Suprapubic skin (tissue), 4 donors: ENCODE measurements around the gene TIMP1.
"Not testable (repeated sequence)": the region's sequence is repeated elsewhere in the genome, so short reads cannot be mapped to it uniquely, and the experiment has no call there.

Source experiments
- EP300 ChIP-seq: sonication (generic); formaldehyde crosslinking; IDR thresholded peaks from one replicate; pipeline ENCODE4 v1.6.1; 2017; ENCODE audit warnings: antibody characterized with exemption
- POLR2A ChIP-seq, 2 donors: fragments of 450-650 bp; IDR thresholded peaks; one replicate each; pipeline ENCODE4 v1.6.1; 2017; ENCODE audit warnings: antibody characterized with exemption in 2 of 2, mild to moderate bottlenecking in 2 of 2, moderate library complexity in 2 of 2
- POLR2AphosphoS5 ChIP-seq, 3 donors: sonication (generic); formaldehyde crosslinking; IDR thresholded peaks; one replicate each; pipeline ENCODE4 v1.6.1; 2017; ENCODE audit warnings: antibody characterized with exemption in 3 of 3
- TF ChIP-seq, protein P1 (sequence below), 2 donors: fragments of 200-600 bp in 1 of 2; fragments of 450-650 bp in 1 of 2; sonication (generic) in 1 of 2; IDR thresholded peaks; one replicate each; pipeline ENCODE4 v1.5.1; 2016 to 2019; ENCODE audit warnings: antibody characterized with exemption in 2 of 2, mild to moderate bottlenecking in 1 of 2, moderate library complexity in 1 of 2

DNA sequence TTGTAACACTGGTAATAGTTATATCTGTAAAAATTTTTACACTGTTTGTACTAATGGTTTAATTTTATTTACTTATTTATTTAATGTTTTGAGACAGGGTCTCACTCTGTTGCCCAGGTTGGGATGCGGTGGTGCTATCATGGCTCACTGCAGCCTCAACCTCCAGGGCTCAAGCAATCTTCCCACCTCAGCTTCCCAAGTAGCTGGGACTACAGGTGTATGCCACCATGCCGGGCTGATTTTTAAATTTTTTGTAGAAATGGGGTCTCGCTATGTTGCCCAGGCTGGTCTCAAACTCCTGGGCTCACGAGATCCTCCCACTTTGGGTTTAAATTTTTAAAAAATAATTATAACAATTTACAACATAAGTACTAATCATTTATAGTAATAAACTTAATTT lies 20.9 kb downstream of the TIMP1 start:
- TF ChIP-seq, protein P1, sequence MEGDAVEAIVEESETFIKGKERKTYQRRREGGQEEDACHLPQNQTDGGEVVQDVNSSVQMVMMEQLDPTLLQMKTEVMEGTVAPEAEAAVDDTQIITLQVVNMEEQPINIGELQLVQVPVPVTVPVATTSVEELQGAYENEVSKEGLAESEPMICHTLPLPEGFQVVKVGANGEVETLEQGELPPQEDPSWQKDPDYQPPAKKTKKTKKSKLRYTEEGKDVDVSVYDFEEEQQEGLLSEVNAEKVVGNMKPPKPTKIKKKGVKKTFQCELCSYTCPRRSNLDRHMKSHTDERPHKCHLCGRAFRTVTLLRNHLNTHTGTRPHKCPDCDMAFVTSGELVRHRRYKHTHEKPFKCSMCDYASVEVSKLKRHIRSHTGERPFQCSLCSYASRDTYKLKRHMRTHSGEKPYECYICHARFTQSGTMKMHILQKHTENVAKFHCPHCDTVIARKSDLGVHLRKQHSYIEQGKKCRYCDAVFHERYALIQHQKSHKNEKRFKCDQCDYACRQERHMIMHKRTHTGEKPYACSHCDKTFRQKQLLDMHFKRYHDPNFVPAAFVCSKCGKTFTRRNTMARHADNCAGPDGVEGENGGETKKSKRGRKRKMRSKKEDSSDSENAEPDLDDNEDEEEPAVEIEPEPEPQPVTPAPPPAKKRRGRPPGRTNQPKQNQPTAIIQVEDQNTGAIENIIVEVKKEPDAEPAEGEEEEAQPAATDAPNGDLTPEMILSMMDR (IDR thresholded peaks at IDR 0.05), result not testable (repeated sequence)
- not testable (repeated sequence) for TF ChIP-seq POLR2AphosphoS5 (IDR thresholded peaks at IDR 0.05); POLR2A (IDR thresholded peaks at IDR 0.05); EP300
